PC-9 (cell line): ENCODE measurements around the gene TBC1D10B.
A peak's percentile ranks its signal among the peaks of the same experiment; 100 is the strongest.

ENCODE experiments used
- EZH2 ChIP-seq: fragments of 200-600 bp; sonication (generic); IDR thresholded peaks from 2 replicates; pipeline ENCODE4 v1.8.0; 2017; ENCODE audit warnings: antibody characterized with exemption, low read depth
- TF ChIP-seq, protein P1 (sequence below): fragments of 200-600 bp; sonication (generic); conservative IDR thresholded peaks from 2 replicates; pipeline ENCODE4 v1.6.1; 2017; ENCODE audit warnings: mixed run types, antibody characterized with exemption, mild to moderate bottlenecking, moderate library complexity

DNA sequence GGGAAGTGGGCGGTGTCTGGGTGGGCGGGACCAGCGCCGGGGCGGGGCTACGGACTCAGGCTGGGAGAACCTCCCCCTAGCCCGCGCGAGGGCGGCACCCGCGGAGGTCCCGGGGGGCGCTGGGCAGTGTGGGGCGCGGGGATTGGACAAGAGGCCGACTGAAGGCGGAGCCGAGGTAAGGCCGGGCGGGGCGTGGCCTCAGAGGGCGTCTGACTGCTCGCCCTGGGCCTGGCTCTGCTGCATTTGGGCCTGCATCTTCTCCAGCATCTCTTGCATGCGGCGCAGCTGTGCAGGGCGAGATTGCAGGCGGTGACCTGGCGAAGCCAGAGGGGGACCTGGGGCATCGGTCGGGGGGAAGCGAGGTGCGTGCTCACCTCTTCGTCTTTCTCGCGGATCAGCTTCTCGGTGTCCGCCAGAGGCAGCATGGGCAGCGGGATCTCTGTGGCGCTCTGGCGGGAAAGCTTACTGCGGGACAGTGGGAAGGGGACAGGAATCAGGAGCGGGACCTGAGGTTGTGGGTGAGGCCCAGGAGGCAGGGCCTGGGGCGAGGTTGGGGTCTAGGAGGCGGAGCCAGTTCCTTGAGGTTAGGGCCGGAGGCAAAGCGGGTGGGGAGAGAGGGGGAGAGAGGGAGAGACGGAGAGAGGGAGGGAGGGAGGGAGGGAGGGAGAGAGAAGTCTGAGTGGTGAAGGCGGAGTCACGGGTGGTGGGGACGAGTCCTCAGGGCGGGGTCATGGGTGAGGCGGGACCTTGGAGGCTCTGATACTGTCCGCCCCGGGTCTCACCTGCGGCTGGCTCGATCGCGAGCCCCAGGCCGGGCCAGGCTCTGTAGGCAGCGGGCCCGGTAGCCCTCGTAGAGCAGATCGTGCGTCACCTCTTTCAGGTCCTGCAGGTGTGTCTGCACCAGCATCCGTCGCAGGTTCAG lies 8.2 kb upstream of the TBC1D10B start:
- TF ChIP-seq, protein P1, sequence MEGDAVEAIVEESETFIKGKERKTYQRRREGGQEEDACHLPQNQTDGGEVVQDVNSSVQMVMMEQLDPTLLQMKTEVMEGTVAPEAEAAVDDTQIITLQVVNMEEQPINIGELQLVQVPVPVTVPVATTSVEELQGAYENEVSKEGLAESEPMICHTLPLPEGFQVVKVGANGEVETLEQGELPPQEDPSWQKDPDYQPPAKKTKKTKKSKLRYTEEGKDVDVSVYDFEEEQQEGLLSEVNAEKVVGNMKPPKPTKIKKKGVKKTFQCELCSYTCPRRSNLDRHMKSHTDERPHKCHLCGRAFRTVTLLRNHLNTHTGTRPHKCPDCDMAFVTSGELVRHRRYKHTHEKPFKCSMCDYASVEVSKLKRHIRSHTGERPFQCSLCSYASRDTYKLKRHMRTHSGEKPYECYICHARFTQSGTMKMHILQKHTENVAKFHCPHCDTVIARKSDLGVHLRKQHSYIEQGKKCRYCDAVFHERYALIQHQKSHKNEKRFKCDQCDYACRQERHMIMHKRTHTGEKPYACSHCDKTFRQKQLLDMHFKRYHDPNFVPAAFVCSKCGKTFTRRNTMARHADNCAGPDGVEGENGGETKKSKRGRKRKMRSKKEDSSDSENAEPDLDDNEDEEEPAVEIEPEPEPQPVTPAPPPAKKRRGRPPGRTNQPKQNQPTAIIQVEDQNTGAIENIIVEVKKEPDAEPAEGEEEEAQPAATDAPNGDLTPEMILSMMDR = peak; percentile 18; the same call in 1 of the 2 replicates
- no peak for TF ChIP-seq EZH2
